Glutamatergic neuron (in vitro differentiated cells): ENCODE measurements around the gene ZNF740. TPM values are rescaled to one million over a fixed set of nuclear protein-coding genes. Genes with fewer than 3 reads are reported as not detected.

Experiments used
- DNase-seq: peaks from one replicate; pipeline ENCODE4 v3.0.0; 2022
- H3K27ac Mint-ChIP-seq: one replicate; pipeline ENCODE4 v1.8.0; 2020; ENCODE audit warnings: mild to moderate bottlenecking, mixed read lengths, inconsistent platforms; ENCODE audit not compliant: unreplicated experiment
- H3K27me3 Mint-ChIP-seq: one replicate; pipeline ENCODE4 v1.8.0; 2020; ENCODE audit warnings: mild to moderate bottlenecking, moderate library complexity, mixed read lengths, inconsistent platforms; ENCODE audit not compliant: unreplicated experiment
- H3K36me3 Mint-ChIP-seq: one replicate; pipeline ENCODE4 v1.8.0; 2020; ENCODE audit warnings: mild to moderate bottlenecking, mixed read lengths, inconsistent platforms; ENCODE audit not compliant: unreplicated experiment
- H3K4me1 Mint-ChIP-seq: one replicate; pipeline ENCODE4 v1.8.0; 2020; ENCODE audit warnings: mild to moderate bottlenecking, low read depth, mixed read lengths, inconsistent platforms; ENCODE audit not compliant: unreplicated experiment
- H3K4me3 Mint-ChIP-seq: one replicate; pipeline ENCODE4 v1.8.0; 2020; ENCODE audit warnings: mild to moderate bottlenecking, mixed read lengths, inconsistent platforms; ENCODE audit not compliant: unreplicated experiment
- H3K9me3 Mint-ChIP-seq: one replicate; pipeline ENCODE4 v1.8.0; 2020; ENCODE audit warnings: mild to moderate bottlenecking, moderate library complexity, mixed read lengths, inconsistent platforms; ENCODE audit not compliant: unreplicated experiment
- CTCF ChIP-seq: fragments of 200-600 bp; sonication (generic); IDR thresholded peaks from one replicate; pipeline ENCODE4 v1.5.0; 2021; ENCODE audit not compliant: partially characterized antibody, unreplicated experiment
- total RNA-seq: library from RNA; stranded (reverse); fragmentation: NEBNext Ultra II Directional; extraction: Animal tissue kit (Norgen Biotek cat#: 25700); gene quantifications from one replicate; pipeline ENCODE4 v1.2.1, GENCODE V29; 2021; ENCODE audit not compliant: unreplicated experiment

The ZNF740 gene
- total RNA-seq, 1 donor from 2014 or later, result 38.2 TPM

- H3K4me3 Mint-ChIP-seq, result peak overlapping the region; percentile 91
- peak; percentile 75 for DNase-seq
- H3K27me3 Mint-ChIP-seq, result peaks cover 32% of the 10 kb centered on the region
- no peaks in the 10 kb centered on the region for H3K36me3 Mint-ChIP-seq
- H3K4me1 Mint-ChIP-seq, result peaks cover 15% of the 10 kb centered on the region
- H3K9me3 Mint-ChIP-seq, result peaks cover 14% of the 10 kb centered on the region
- no peak for TF ChIP-seq CTCF
- H3K27ac Mint-ChIP-seq, result no peak overlapping the region
Observed at GRCh38 chr12:53220694-53221202, 40.2 kb downstream of the ZNF740 start.

DNA sequence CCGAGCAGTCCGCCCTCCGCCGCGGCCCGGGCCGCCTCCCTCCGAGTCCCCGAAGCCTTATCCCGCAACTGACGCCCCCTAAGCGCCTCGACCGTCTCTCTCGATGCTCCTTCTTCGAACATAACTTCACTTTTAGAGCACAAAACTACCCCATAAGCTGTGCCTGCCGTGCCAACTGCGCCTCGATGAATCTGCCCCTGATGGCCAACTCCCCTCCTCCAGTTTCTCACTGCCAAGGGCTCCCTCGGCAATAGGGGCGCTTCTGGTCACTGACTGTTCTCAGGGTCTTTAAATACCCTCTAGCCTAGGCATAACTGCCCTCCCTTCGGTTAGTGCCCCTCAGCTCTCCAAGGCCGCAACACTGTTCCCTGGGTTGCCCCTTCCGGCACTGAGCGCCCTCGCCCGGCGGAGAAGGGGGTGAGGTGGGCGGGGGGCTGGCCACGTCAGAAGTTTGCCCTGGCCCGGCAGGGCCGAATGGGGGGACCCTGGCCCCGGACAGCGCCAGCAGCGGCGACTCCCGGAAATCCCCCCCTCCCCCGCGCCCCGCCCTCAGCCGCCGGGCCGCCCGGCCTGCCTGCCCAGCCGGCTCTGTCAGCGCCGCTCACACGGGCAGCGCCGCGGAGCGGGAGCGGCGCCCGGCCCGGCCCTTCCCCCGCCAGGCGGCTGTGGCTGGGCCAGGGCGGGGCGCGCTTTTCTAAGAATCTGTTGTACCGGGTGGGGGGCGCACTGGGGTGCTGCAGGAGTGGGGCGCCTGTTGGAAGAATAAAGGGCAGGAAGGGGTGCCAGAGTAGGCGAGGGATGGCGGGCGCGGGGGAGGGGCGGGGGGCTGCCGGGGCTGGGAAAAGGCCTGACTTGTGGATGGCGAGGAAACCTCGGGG, 40.9 kb downstream of the ZNF740 start:
- Mint-ChIP-seq H3K4me1 (peaks cover 13% of the 10 kb centered on the region), H3K36me3 (no peaks in the 10 kb centered on the region), H3K27ac (no peak overlapping the region), H3K9me3 (peaks cover 15% of the 10 kb centered on the region), H3K27me3 (peaks cover 28% of the 10 kb centered on the region), H3K4me3 (peak overlapping the region; percentile 89)
- no peak for TF ChIP-seq CTCF
- peak; percentile 71 for DNase-seq

GRCh38 chr12:53222170-53222721, 41.7 kb downstream of the ZNF740 start:
- Mint-ChIP-seq H3K9me3 (peaks cover 15% of the 10 kb centered on the region), H3K4me1 (peaks cover 12% of the 10 kb centered on the region), H3K27me3 (peaks cover 26% of the 10 kb centered on the region), H3K4me3 (peak overlapping the region; percentile 71), H3K36me3 (no peaks in the 10 kb centered on the region), H3K27ac (no peak overlapping the region)
- DNase-seq, result no peak
- TF ChIP-seq CTCF, result no peak

DNA sequence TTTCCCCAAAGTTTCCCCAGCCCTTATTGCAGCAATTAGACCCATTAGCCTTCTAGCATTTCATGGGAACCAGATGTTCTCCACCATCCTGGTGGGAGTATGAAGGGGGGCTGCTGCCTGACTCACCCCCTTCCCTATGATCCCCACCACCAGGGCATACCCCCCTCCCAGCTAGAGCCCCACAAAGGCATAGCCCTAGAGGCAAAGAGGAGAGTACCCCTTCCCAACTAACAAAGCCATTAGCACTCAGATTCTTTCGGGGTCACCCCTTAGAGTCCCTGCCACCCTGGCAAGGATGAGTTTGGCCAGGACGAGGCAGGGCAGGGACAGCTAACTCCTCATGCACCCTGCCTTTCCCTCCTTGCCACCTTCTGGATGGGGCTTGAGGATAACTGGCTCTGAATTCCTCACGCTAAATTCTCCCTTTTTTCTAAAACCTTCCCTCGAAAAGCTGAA, 42.3 kb downstream of the ZNF740 start:
- no peak for TF ChIP-seq CTCF
- H3K4me1 Mint-ChIP-seq, result peaks cover 12% of the 10 kb centered on the region
- no peak overlapping the region for H3K4me3 Mint-ChIP-seq
- no peak overlapping the region for H3K27ac Mint-ChIP-seq
- peaks cover 15% of the 10 kb centered on the region for H3K9me3 Mint-ChIP-seq
- peaks cover 26% of the 10 kb centered on the region for H3K27me3 Mint-ChIP-seq
- DNase-seq, result no peak
- no peaks in the 10 kb centered on the region for H3K36me3 Mint-ChIP-seq
